GM21576 (cell line): ENCODE data around the gene CCDC192.
A peak's percentile ranks its signal among the peaks of the same experiment; 100 is the strongest.

Source experiments
- ATAC-seq: cut with Tn5 transposase; IDR thresholded peaks from one replicate; pipeline ENCODE4 v1.9.1; 2021; ENCODE audit warnings: mild to moderate bottlenecking, moderate library complexity; ENCODE audit not compliant: unreplicated experiment

Gene CCDC192

GRCh38 chr5:127943061-127943371 is 239.8 kb downstream of the CCDC192 start:
- peak; percentile 71 for ATAC-seq

GRCh38 chr5:127944125-127944524 is 240.9 kb downstream of the CCDC192 start:
- no peak for ATAC-seq

DNA sequence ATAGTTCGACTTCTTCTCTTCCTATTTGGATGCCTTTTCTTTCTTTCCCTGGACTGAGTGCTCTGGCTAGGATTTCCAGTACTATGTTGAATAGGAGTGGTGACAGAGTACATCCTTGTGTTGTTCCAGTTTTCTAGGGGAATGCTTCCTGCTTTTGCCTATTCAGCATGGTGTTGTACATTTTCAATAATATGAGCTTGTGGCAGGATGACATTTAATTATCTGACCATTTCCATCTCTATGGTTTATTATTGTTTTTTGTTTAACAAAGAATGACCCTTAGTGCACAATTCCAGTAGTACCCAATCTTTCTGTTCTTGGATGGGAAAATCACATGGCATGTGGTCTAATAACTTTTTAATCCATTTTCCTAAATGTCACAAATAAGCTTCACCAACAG is 244.8 kb downstream of the CCDC192 start:
- ATAC-seq, result no peak

DNA sequence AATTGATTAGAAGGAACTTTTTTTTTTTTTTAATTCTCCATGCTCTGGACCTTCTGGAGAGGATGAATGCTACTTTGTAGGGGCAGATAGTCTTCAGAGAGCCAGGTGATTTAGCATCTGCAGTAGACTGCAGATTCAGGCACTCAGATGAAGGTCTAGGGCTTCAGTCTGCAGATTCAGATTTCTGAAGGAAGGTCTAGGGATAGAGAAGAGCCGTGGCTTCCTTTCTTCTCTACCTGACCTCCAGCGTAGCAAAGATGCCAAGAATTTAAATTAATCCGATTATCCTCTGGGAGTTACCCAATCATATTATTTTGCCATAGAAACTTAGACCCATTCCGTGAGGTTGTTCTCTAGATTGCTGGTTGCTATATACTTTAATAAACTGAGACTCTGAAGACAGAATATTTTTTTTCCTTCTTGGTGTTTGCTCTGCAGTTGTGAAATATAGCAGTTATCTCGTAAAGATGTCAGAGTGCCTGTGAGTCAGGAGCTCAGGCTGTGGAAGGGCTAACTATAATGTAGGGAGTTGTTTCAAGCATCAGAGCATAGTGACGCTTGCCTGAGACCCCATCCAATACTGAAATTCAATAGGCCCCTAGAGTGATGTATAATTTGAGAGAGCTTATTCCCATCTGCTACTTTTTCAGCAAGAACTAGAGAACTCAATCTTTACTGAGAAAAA is 247.7 kb downstream of the CCDC192 start:
- no peak for ATAC-seq

DNA sequence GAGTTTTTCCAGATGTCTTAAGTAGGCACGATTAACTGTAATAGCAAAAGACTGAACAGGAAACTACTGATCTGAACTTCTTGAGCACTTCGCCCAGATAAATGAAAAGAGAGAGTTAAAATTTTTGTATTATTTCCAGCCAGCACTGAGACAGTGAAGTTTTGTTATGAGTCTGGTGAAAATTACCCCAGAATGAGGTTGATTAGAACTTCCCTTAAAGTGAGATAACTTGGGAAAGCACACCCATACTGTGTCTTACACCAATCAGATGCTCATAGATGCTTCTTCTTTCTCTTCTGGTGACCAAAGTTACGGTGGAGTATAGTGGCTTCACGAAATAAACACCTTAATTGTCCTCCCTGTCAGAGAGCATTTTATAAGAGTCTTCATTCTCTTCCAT is 248.6 kb downstream of the CCDC192 start:
- ATAC-seq, result no peak

DNA sequence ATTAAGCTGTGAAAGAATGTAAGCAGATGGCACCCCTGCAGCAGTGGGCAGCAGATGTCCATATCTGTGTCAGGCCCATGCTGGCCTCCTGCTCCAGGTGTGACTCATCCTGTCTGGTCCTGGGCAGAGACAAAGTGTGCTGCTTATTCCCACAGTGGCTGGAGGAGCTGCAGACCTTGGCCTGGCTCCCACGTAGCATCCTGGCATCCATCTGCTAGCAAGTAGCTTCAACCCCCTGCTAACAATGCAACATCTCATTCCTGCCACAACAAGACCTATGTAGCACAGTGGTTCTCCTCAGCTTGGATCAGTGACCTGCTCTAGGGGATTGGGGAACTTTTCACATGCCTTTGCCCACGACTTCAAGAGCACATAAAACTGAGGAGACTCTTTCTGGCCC is 254.0 kb downstream of the CCDC192 start:
- ATAC-seq, result no peak

- no peak for ATAC-seq
These were observed 254.6 kb downstream of the CCDC192 start for GRCh38 chr5:127957701-127958239.

DNA sequence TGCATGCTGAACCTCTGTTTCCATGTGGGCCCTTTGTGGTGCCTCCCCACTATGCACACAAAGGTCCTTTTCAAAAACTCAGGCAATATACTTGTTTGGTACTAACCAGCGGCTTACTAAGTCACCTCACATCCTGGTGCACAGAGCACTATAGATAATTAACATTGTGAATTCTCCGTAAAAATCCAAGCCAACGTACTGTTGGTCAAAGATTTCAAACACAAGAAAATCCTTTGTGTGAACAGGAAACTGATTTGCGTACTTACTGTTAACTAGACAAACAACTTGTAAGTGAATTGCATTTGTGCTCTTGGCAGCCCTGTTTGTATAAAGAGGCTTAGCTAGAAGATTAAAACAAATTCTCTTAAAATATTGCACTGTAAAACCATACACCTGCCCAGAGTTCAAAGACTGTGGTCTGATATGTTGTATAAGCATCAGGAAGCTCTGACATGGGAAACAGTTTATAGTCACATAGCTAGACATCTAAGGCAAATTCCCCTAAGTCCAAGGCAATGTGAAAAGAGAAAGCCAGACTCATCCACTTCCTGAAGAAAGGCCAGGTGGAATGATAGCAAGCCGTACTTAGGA is 255.3 kb downstream of the CCDC192 start:
- no peak for ATAC-seq

DNA sequence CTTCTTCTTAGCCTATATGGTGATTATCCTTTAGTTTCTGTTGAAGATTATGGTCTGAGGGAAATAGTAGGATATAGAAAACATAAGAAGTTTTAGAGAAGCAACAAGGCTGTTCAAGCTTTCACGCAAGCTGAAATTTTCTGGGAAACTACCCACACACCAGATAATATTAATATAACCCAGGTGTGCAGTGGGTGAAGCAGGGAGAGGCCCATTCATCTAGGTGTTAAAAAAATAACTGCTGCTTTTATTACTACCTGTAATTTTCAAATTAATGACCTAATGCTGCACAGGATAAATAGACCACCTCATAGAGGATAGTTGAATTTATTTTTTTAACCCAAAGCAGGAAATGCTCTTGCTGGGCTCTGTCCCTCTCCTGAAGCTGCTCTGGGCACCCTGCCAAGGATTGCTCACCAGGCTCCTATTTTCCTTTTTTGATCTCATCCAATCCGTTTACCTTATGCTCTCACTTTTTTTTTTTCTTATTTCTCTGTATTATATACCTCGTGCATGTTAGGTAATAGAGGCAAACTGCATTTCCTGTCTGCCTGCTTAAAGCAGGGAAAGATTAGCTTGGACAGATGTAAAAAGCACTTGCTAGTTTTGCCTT is 256.1 kb downstream of the CCDC192 start:
- ATAC-seq, result no peak

- no peak for ATAC-seq
These were observed 257.1 kb downstream of the CCDC192 start for GRCh38 chr5:127960270-127960691.

GRCh38 chr5:127961006-127961762 is 258.0 kb downstream of the CCDC192 start:
- no peak for ATAC-seq

- ATAC-seq, result no peak
These were observed 258.6 kb downstream of the CCDC192 start for GRCh38 chr5:127961763-127962145.

GRCh38 chr5:127962491-127962890 is 259.3 kb downstream of the CCDC192 start:
- ATAC-seq, result no peak

GRCh38 chr5:127963233-127963632 is 260.0 kb downstream of the CCDC192 start:
- ATAC-seq, result no peak

DNA sequence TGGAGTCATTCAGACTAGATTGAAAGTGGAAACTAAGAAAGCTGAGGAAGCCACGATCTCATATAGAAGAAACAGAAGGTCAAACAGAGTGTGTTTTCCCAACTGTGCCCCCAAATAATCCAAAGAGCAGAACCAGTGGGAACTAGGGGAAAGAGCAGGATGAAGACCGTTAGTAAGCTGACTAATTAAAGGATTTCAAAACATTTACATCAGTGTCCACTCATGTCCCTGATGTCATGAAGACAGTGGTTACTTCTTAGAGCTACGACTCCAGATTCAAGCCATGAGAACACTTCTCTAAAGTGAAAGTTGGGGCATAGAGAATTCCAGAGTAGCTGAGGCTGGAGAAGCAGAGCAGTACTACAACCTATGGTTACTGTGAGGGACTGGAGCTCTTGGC is 260.7 kb downstream of the CCDC192 start:
- no peak for ATAC-seq

GRCh38 chr5:127967323-127967982 is 264.3 kb downstream of the CCDC192 start:
- no peak for ATAC-seq

- ATAC-seq, result no peak
These were observed 264.9 kb downstream of the CCDC192 start for GRCh38 chr5:127967983-127968592.

- ATAC-seq, result no peak
These were observed 265.8 kb downstream of the CCDC192 start for GRCh38 chr5:127969002-127969401.

GRCh38 chr5:127969651-127970050 is 266.5 kb downstream of the CCDC192 start:
- ATAC-seq, result no peak

GRCh38 chr5:127970081-127970480 is 266.9 kb downstream of the CCDC192 start:
- ATAC-seq, result no peak
